Activated CD4-positive, CD25-positive, alpha-beta regulatory T cell treated with anti-CD3 and anti-CD28 coated beads, Interleukin-2, amount 50 U/mL, for 24 hours (primary cell): ENCODE results near the gene ALLC.
"Not testable (repeated sequence)": the region's sequence is repeated elsewhere in the genome, so short reads cannot be mapped to it uniquely, and the experiment has no call there.

ENCODE experiments used
- ATAC-seq, 2 donors: fragments of 150-1000 bp; cut with Tn5 transposase; one replicate each; pipeline ENCODE4 v1.10.0; 2021; ENCODE audit warnings: mild to moderate bottlenecking in 1 of 2, moderate library complexity in 1 of 2

Gene ALLC

GRCh38 chr2:3626812-3627499, 31.0 kb upstream of the ALLC start:
- ATAC-seq, result no peak

- ATAC-seq, result no peak
Measured at GRCh38 chr2:3627500-3628100, 30.4 kb upstream of the ALLC start.

GRCh38 chr2:3628241-3628679, 29.7 kb upstream of the ALLC start:
- ATAC-seq, result no peak

- no peak for ATAC-seq
Measured at GRCh38 chr2:3628800-3629199, 29.2 kb upstream of the ALLC start.

- no peak for ATAC-seq
Measured at GRCh38 chr2:3630631-3631030, 27.4 kb upstream of the ALLC start.

GRCh38 chr2:3631161-3631850, 26.7 kb upstream of the ALLC start:
- ATAC-seq, result no peak

GRCh38 chr2:3631851-3632659, 25.9 kb upstream of the ALLC start:
- no peak for ATAC-seq

- ATAC-seq, result no peak
Measured at GRCh38 chr2:3633089-3633981, 24.7 kb upstream of the ALLC start.

- no peak for ATAC-seq
Measured at GRCh38 chr2:3633982-3634595, 23.9 kb upstream of the ALLC start.

GRCh38 chr2:3634596-3635121, 23.3 kb upstream of the ALLC start:
- no peak for ATAC-seq

- no peak for ATAC-seq
Measured at GRCh38 chr2:3635171-3635974, 22.6 kb upstream of the ALLC start.

GRCh38 chr2:3635975-3636327, 22.0 kb upstream of the ALLC start:
- not testable (repeated sequence) for ATAC-seq

GRCh38 chr2:3636586-3637310, 21.3 kb upstream of the ALLC start:
- no peak for ATAC-seq

- no peak for ATAC-seq
Measured at GRCh38 chr2:3637311-3637675, 20.7 kb upstream of the ALLC start.

GRCh38 chr2:3637692-3638455, 20.1 kb upstream of the ALLC start:
- ATAC-seq, result no peak

GRCh38 chr2:3638456-3638810, 19.6 kb upstream of the ALLC start:
- no peak for ATAC-seq

- ATAC-seq, result no peak
Measured at GRCh38 chr2:3639015-3639630, 18.9 kb upstream of the ALLC start.

GRCh38 chr2:3639653-3640052, 18.3 kb upstream of the ALLC start:
- ATAC-seq, result no peak

- ATAC-seq, result no peak
Measured at GRCh38 chr2:3641181-3641580, 16.8 kb upstream of the ALLC start.
